Cortex of kidney (tissue), 1 donor: ENCODE data around the gene GATM.

Experiments used
- DNase-seq: peaks from one replicate; lab custom pipeline; 2025; lab: John Stamatoyannopoulos, UW

Gene GATM

GRCh38 chr15:45378149-45378912, at the start of gene GATM:
TSS of gene GATM (minus strand) at chr15:45378544. CDS start at chr15:45378453, 91 bp downstream.
- DNase-seq = no peak

GRCh38 chr15:45427085-45427484, 48.7 kb upstream of the GATM start:
- DNase-seq = no peak

DNA sequence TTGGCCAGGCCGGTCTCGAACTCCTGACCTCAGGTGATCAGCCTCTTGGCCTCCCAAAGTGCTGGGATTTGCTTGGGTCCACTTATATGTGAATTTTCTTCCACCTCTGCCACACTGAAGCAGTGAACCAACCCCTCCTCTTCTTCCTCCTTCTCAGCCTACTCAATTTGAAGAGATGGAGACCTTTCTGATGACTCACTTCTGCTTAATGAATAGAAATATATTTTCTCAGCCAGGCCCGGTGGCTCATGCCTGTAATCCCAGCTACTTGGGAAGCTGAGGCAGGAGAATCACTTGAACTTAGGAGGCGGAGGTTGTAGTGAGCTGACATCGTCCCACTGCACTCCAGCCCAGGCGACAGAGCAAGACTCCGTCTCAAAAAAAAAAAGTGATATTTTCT, 46.8 kb upstream of the GATM start:
- no peak for DNase-seq

DNA sequence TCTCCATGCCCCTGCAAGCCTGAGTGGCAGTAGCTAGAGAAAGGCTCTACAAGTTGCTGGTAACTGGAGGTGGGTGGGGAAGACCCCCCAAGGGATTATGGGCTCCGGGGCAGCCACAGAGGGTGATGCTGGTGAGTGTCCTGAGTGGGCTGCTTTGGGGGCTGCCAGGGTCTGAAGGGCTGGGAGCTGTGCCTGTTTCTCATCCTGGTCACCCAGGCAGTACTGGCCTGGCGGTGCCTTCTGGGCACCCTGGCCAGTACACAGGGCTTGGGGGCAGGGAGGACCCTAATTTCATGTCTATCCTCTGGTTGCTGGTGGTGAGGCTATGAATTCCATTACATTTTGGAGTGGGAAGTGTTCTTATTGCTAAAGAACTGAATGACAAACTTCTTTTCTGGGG, 46.1 kb upstream of the GATM start:
- DNase-seq = no peak

GRCh38 chr15:45417303-45417950, 39.1 kb upstream of the GATM start:
- no peak for DNase-seq

DNA sequence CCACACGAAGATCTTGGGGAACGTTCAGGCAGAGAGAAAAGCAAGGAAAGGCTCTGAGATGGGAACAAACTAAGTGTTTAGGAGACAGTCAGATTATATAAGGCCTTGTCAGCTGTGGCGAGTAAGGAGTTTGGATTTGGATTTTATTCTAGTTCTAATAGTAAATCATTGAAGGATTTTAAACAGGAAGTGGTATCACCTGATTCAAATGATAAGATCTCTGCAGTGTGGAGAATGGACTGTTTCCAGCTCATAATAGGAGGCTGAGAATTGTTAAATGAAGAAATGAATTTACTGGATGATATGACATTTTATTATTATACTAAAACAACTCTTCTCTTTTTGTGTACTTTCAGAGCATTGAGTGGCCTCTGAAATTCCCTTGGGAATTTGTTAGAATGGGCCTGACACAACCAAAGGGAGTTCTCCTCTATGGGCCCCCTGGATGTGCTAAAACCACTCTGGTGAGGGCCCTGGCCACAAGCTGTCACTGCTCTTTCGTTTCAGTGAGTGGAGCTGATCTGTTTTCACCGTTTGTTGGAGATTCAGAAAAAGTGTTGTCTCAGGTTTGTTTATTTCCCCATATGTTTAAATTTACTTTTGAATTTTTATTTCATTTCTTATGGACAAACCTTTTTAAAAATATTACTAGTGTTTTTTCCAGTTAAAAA, 36.0 kb upstream of the GATM start:
- no peak for DNase-seq

DNA sequence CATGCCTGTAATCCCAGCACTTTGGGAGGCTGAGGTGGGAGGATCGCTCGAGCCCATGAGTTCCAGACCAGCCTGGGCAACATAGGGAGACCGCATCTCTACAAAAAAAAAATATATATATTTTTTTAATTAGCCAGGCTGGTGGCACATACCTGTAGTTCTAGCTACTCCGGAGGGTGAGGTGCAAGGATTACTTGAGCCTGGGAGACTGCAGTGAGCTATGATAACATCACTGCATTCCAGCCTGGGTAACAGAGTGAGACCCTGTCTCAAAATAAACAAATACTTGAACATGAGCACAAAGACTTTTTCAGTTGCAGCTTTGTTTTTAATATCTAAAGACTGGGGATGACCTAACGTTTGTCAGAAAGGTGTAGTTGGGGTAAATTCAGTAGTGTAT, 31.3 kb upstream of the GATM start:
- DNase-seq = no peak

- DNase-seq = no peak
Measured at GRCh38 chr15:45407786-45408185, 29.4 kb upstream of the GATM start.

DNA sequence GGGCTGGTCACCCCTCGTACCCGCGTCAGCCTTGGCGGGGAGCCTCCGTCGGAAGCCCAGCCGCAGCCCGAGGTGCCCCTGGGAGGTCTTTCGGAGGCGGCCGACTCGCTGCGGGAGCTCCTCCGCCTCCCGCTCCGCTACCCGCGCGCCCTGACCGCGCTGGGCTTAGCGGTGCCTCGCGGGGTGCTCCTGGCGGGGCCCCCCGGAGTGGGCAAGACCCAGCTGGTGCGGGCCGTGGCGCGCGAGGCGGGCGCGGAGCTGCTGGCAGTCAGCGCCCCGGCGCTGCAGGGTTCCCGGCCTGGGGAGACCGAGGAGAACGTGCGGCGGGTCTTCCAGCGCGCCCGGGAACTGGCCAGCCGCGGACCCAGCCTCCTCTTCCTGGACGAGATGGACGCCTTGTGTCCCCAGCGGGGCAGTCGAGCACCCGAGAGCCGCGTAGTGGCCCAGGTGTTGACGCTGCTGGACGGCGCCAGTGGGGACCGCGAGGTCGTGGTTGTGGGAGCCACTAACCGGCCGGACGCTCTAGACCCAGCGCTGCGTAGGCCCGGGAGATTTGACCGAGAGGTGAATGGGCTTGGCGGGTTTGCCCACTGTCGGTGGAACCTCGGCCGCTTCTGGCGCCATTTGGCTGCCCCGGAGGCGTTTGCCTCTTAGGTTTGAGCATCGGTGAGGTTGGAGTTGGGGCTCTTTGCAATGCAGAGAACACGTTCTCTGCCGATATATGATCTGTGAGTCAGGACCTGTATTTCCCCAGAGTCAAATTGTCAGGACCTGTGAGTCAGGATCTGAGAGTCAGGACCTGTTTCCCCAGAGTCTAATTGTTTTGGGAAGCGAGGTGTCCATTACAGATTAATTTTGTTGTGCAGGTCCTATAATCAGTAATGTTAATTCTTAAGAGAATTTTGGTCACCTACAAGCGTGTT, 24.9 kb upstream of the GATM start:
- DNase-seq = no peak

DNA sequence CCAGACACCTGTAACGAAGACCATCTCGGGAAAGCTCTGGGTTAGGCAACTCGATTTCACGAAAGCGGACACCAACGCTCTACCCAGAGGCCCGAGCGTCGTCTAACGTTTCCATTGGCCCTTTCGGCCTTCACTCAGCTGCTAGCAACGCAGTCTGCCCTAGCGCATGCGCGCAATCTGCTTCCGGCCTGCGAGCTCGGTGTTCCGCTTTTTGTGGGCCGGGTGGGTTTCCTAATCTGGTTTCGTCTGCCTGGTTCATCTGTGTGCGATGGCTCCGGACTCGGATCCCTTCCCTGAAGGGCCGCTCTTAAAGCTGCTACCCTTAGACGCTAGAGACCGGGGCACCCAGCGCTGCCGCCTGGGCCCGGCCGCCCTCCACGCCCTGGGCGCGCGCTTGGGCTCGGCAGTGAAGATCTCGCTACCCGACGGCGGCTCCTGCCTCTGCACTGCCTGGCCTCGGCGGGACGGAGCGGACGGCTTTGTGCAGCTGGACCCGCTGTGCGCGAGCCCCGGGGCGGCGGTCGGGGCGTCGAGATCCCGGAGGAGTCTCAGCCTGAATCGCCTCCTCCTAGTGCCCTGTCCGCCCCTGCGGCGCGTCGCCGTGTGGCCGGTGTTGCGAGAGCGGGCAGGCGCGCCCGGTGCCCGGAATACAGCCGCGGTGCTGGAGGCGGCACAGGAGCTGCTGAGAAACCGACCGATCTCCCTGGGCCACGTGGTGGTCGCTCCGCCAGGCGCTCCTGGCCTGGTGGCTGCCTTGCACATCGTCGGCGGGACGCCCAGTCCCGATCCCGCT, 24.0 kb upstream of the GATM start:
- no peak for DNase-seq

DNA sequence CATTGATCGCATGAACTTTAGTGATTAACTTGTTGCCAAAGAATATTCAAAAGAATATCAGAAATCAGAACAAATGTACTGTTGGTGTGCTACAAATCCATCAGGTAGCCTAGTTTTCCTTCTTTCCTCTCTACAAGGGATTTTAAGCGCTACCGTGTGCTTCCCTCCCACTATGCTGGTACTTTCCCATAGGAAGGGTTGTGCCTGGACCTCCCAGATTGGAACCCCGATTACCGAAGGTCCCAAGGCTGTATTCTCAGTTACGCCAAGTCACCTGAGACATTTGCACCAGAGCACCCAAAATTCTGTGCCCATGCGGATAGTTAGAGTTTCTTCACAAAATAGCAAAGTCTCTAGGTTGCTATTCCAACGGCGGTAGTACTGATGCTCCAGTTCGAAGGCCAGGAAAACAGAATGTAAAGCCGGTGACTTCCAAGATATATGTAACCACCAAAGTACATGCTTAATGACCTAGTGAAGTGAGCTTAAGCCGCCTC, 23.4 kb upstream of the GATM start:
- DNase-seq = no peak

- DNase-seq = no peak
Measured at GRCh38 chr15:45399381-45400212, 21.3 kb upstream of the GATM start.

- DNase-seq = no peak
Measured at GRCh38 chr15:45397116-45397665, 18.8 kb upstream of the GATM start.

DNA sequence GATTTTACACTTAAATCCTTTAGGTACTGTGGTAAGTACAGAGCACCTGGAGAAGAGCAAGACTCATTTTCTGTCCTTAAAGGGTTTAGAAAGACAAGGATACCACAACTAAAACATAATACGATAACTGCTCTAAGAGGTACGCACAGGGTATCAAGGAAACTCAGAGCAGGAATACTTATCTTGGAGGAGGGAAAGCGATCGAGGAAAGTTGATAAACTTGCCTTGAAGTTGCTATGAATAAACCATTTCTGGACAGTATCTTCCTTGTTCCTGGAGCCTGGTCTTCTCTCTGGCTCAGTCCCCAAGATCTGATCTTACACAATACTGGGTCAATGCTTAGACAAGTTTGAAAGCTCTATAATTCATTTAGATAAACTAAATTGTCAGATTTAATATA, 17.6 kb upstream of the GATM start:
- no peak for DNase-seq

- DNase-seq = no peak
Measured at GRCh38 chr15:45394681-45395080, 16.3 kb upstream of the GATM start.

DNA sequence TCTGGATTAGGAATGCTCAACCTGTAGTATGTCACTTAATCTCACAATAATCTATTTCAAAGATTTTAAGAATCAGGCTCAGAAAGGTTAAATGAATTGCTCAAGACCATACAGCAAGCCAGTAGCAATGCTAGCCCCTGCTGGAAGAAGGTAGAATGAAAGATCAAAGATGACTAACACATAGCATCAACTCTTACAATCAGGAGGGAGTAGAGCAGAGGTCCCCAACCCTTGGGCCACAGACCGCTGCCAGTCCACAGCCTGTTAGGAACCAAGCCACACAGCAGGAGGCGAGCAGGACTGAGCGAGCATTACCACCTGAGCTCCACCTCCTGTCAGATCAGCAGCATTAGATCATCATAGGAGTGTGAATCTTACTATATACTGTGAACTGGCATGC, 15.5 kb upstream of the GATM start:
- no peak for DNase-seq

- DNase-seq = no peak
Measured at GRCh38 chr15:45392584-45392855, 14.2 kb upstream of the GATM start.

GRCh38 chr15:45391746-45392583, 13.6 kb upstream of the GATM start:
- DNase-seq = no peak

GRCh38 chr15:45389351-45389750, 11.0 kb upstream of the GATM start:
- DNase-seq = no peak
